Mononuclear cell (primary cell): Measurements from ENCODE around the gene DNAH1. TPM values are rescaled to one million over a fixed set of nuclear protein-coding genes. Genes with fewer than 3 reads are reported as not detected.

Experiments
- H3K27me3 ChIP-seq: 2 replicates; pipeline ENCODE4 v1.6.0; 2011; ENCODE audit warnings: low read length, control low read depth; ENCODE audit not compliant: insufficient read depth
- H3K4me1 ChIP-seq: 2 replicates; pipeline ENCODE4 v1.5.1; 2011; ENCODE audit warnings: mild to moderate bottlenecking, low read length, control low read depth; ENCODE audit not compliant: insufficient read depth
- H3K4me3 ChIP-seq: 2 replicates; pipeline ENCODE4 v1.5.1; 2011; ENCODE audit warnings: mild to moderate bottlenecking, low read length, moderate library complexity
- H3K9me3 ChIP-seq: 2 replicates; pipeline ENCODE4 v1.5.1; 2011; ENCODE audit warnings: low read depth, mild to moderate bottlenecking, control low read depth, low read length
- total RNA-seq: library from RNA; depleted of rRNA; stranded (reverse); fragments of >200 nt; gene quantifications from one replicate; pipeline ENCODE4 v1.2.3, GENCODE V29; 2012

Gene DNAH1
- total RNA-seq, 1 donor, result 20.9 TPM

DNA sequence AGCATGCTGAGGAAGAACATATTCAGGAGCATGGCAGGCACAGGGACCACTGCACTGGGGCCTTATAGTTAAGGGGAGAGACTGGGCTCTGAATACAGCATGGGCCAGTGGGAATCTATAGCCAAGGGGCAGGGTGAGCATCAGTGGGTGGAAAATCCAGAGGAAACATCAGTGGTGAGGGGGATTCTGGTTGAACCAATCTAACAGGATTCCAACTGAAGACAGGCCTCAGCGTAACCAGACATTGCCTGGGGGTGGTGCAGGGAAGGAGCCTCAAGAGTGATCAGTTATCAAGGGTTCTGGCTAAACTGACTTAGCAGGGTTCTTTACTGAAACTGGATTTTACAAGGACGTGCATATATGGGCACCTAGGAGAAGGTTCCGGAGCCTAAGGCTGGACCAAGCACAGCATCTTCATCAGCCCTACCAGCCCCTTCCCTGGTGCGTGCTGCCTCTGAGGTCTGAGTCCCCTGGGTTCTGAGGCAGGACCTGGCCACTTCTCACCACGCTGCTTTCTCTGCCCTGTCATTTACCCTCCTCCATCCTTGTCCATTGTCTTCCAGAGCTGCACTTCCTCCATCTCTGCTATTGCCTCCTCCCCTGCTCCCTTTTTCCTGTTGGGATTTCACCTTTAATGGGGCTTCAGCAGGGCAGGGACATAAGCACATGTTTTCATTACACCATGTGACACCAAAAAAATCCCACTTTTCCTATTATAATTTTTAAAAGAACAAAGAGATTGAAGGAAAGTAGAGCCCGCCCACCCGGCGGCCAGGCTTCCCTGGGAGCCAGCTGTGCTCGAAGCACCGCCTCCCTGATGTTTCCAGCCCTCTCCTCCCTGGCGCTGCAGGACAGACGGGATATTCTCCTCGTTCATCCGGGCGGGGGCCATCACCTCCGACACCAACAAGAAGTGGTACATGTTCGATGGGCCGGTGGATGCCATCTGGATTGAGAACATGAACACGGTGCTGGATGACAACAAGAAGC is 52.1 kb downstream of the DNAH1 start:
- Histone ChIP-seq H3K4me1 (peaks cover 7% of the 10 kb centered on the region), H3K4me3 (no peak overlapping the region), H3K9me3 (no peaks in the 10 kb centered on the region), H3K27me3 (no peaks in the 10 kb centered on the region)

DNA sequence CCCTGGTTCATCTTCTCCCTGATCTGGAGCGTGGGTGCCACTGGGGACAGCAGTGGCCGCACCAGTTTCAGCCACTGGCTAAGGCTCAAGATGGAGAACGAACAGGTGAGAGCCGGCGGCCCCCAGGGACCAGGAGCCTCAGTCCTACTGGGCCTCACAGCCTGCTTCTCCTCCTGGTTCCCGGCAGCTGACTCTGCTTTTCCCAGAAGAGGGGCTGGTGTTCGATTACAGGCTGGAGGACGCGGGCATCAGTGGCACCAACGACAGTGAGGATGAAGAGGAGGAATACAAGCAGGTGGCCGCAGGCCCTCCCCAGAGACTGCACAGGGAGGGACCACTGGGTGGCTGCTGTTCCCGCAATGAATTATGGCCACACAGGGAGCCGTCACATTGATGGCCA is 54.4 kb downstream of the DNAH1 start:
- no peaks in the 10 kb centered on the region for H3K9me3 ChIP-seq
- no peak overlapping the region for H3K4me3 ChIP-seq
- peaks cover 15% of the 10 kb centered on the region for H3K4me1 ChIP-seq
- H3K27me3 ChIP-seq, result no peaks in the 10 kb centered on the region

DNA sequence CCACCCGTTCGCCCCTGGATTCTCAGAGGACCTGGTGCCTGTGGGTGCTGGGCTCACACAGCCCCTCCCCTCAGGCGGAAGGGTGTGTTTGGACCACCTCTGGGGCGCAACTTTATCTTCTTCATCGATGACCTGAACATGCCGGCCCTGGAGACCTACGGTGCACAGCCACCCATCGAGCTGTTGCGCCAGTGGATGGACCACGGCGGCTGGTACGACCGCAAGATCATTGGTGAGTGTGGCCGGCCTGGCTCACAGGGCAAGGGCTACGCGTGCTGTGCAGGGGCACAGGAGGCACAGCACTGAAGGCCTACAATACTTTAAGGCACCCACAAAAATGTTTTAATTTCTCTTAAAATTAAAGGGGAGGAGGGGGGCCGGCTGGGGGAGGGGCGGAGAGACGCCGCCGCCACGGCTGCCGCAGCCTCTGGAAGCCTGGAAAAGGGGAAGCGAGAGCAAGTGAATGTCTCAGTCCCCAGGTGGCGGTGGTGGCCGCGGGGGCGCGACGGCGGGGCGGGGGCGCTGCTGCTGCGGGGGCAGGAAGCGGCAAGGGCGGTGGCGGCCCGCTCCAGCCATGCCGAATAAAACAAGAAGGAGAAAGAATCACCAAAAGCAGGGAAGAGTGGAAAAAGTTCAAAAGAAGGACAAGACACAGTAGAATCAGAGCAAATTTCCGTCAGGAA is 56.8 kb downstream of the DNAH1 start:
- H3K4me1 ChIP-seq, result peaks cover 15% of the 10 kb centered on the region
- no peaks in the 10 kb centered on the region for H3K27me3 ChIP-seq
- no peaks in the 10 kb centered on the region for H3K9me3 ChIP-seq
- no peak overlapping the region for H3K4me3 ChIP-seq

DNA sequence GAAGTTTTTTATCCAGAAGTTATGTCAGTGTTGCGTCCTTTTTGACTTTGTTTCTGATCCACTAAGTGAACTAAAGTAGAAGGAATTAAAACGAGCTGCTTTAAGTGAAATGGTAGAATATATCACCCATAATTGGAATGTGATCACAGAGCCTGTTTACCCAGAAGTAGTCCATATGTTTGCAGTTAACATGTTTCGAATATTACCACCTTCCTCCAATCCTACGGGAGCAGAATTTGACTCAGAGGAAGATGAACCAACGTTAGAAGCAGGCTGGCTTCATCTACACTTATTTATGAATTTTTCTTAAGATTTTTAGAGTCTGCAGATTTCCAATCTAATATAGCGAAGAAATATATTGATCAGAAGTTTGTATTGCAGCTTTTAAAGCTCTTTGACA is 57.6 kb downstream of the DNAH1 start:
- no peak overlapping the region for H3K4me3 ChIP-seq
- no peaks in the 10 kb centered on the region for H3K9me3 ChIP-seq
- H3K4me1 ChIP-seq, result peaks cover 15% of the 10 kb centered on the region
- H3K27me3 ChIP-seq, result no peaks in the 10 kb centered on the region

DNA sequence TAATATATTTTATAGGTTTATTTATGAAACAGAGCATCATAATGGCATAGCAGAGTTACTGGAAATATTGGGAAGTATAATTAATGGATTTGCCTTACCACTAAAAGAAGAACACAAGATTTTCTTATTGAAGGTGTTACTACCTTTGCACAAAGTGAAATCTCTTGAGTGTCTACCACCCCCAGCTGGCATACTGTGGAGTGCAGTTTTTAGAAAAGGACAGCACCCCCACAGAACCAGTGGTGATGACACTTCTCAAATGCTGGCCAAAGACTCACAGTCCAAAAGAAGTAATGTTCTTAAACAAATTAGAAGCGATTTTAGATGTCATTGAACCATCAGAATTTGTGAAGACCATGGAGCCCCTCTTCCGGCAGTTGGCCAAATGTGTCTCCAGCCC is 58.1 kb downstream of the DNAH1 start:
- Histone ChIP-seq H3K4me3 (no peak overlapping the region), H3K27me3 (no peaks in the 10 kb centered on the region), H3K9me3 (no peaks in the 10 kb centered on the region), H3K4me1 (peaks cover 15% of the 10 kb centered on the region)

DNA sequence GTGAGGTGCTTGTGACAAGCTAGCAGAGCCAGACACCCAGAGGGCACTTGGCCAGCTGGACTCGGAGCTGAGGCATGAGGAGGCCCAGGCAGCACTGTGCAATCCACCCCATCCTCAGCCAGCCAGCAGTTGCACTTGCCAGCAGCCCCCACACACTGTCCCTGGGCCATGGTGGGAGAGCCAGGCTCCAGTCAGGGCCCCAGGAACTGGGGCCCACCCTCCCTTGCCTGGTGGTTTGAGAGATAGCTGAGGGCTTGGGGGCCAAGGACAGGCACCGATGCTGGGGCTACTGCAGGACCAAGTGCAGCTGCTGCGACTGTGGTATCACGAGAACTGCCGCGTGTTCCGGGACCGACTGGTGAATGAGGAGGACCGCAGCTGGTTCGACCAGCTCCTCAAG is 63.5 kb downstream of the DNAH1 start:
- Histone ChIP-seq H3K9me3 (no peaks in the 10 kb centered on the region), H3K4me1 (no peaks in the 10 kb centered on the region)

DNA sequence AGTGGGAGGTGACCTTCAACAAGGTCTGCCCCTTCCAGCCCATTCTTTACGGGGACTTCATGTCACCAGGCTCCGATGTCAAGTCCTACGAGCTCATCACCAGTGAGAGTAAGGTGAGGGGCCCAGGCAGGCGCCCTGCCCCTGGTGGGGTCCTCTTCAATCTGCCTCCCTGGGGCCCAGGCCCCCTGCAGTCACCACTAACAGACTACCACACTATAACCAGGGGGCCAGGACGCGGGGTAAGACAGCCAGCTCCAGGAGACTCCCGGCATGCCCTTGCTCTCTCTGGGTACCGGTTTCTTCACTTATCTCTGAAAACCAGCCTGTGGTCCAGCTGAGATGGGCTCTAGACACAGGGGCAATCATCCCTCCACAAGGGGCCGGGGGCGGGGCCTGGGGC is 63.9 kb downstream of the DNAH1 start:
- no peaks in the 10 kb centered on the region for H3K9me3 ChIP-seq
- no peak overlapping the region for H3K4me3 ChIP-seq
- H3K27me3 ChIP-seq, result no peaks in the 10 kb centered on the region
- H3K4me1 ChIP-seq, result no peaks in the 10 kb centered on the region

More for the DNA sequence above, 63.5 kb downstream of the DNAH1 start:
- Histone ChIP-seq H3K4me3 (no peak overlapping the region), H3K27me3 (no peaks in the 10 kb centered on the region)

DNA sequence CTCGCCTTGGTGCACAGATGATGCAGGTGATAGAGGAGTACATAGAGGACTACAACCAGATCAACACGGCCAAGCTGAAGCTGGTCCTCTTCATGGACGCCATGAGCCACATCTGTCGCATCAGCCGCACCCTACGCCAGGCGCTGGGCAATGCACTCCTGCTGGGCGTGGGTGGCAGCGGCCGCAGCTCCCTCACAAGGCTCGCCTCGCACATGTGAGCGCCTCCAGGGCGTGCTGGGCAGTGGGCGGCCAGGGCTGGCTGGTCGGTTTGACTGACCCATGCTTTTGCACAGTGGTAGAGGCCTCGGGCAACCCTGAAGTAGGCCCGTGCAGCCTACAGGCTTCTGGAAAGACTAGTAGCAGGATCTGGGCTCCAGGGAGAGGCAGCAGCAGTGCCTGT is 65.5 kb downstream of the DNAH1 start:
- H3K27me3 ChIP-seq, result no peaks in the 10 kb centered on the region
- H3K4me3 ChIP-seq, result no peak overlapping the region
- no peaks in the 10 kb centered on the region for H3K4me1 ChIP-seq
- H3K9me3 ChIP-seq, result no peaks in the 10 kb centered on the region

DNA sequence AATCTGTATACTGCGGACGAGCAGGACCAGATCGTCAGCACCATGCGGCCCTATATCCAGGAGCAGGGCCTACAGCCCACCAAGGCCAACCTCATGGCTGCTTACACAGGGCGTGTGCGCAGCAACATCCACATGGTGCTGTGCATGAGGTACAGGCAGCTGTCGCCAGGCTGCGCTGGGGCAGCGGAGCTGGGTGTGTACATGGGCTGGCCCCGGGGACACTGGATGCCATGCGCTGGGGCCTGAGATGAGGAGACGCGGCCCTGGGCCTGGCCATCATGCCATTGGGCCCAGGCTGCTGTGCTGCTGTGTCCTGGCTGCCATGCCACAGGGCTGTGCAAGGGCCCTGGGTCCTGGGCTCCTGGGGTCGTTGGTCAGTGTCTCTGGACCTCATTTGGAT is 67.3 kb downstream of the DNAH1 start:
- Histone ChIP-seq H3K4me1 (no peaks in the 10 kb centered on the region), H3K9me3 (no peaks in the 10 kb centered on the region), H3K4me3 (no peak overlapping the region), H3K27me3 (no peaks in the 10 kb centered on the region)

DNA sequence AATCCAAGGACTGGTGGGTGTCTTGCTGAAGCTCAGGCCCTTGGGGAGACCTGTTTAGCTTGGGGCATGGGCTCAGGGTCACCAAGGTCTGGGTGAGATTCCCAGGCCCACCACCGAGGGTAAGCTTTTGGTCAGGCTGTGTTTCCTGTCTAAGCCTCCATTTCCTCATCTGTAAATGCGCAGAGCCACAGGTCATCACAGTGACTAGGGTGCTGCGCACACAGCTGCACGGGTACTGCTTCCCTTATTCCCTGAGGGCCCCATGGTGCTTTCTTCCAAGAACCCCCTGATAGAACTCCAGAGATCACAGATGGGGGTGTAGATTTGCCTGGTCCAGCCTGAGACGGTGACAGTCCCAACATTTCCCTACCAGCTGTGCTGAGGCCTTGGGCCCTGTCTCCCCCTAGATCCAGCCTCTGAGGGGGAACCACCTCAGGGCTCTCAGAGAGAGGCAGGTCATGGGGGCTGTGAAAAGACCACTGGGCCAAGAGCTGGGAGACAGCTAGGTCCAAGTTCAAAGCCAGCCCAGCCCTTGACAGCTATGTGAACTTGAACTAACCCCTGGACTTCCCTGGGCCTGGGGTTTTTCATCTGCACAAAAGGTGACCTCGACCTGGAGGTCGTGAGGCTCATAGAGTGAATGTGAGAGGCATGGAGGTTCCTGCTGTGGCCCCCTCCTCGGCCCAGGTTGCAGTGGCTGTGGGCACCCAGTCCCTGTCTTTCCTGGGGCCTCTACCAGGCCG is 68.1 kb downstream of the DNAH1 start:
- Histone ChIP-seq H3K27me3 (no peaks in the 10 kb centered on the region), H3K4me3 (no peak overlapping the region), H3K9me3 (no peaks in the 10 kb centered on the region), H3K4me1 (no peaks in the 10 kb centered on the region)

DNA sequence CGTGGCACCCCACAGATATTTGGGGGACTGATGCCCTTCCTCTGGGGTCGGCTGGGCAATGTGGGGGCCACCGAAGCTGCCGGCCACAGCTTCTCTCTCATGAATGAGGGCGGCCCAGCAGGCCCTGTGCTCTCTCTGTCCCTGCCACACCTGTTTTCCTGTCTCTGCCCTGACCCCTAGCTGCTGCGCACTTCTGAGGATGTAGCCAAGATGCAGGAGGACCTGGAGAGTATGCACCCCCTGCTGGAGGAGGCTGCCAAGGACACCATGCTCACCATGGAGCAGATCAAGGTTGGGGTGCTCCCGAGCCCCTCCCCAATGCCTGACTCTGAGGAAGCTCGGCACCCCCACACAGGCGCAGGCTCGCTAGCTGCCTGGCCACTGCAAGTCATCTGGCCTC is 69.0 kb downstream of the DNAH1 start:
- no peaks in the 10 kb centered on the region for H3K9me3 ChIP-seq
- H3K4me1 ChIP-seq, result no peaks in the 10 kb centered on the region
- no peaks in the 10 kb centered on the region for H3K27me3 ChIP-seq
- H3K4me3 ChIP-seq, result no peak overlapping the region

DNA sequence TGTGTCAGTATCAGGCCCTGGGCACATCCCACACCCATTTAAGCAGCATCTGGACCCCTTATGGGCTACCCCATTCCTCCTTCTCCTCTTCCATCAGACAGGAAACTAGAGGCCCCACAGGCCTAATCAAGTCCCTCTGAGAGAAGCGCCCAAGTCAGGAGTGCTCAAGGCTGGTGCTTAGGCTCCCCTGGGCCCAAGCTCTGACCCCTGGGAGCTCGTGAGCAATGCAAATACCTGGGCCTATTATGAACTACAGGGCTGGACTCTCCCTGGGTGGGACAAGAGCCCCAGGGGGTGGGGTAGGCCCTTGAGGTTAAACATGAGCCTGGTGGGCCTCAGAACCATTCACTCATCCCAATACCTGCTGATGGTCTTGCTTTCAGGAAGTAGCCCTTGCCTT is 71.4 kb downstream of the DNAH1 start:
- no peaks in the 10 kb centered on the region for H3K4me1 ChIP-seq
- no peaks in the 10 kb centered on the region for H3K9me3 ChIP-seq
- no peak overlapping the region for H3K4me3 ChIP-seq
- no peaks in the 10 kb centered on the region for H3K27me3 ChIP-seq

DNA sequence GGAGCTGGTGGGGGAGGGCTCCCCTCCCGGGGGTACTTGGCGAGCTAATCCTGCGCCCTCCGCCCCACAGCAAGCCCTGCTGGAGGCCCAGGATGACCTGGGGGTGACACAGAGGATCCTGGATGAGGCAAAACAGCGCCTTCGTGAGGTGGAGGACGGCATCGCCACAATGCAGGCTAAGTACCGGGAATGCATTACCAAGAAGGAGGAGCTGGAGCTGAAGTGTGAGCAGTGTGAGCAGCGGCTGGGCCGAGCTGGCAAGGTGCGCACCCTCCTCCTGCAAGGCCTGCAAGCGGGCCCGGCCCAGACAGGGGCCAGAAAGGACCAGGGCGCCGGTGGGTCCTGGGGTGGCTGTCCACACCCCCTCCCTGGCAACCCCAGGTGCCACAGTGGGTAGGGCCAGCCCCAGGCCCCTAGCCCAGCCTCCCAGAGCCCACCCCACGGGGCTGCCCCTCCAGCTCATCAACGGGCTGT is 72.3 kb downstream of the DNAH1 start:
- H3K27me3 ChIP-seq, result no peaks in the 10 kb centered on the region
- no peak overlapping the region for H3K4me3 ChIP-seq
- no peaks in the 10 kb centered on the region for H3K9me3 ChIP-seq
- H3K4me1 ChIP-seq, result no peaks in the 10 kb centered on the region

DNA sequence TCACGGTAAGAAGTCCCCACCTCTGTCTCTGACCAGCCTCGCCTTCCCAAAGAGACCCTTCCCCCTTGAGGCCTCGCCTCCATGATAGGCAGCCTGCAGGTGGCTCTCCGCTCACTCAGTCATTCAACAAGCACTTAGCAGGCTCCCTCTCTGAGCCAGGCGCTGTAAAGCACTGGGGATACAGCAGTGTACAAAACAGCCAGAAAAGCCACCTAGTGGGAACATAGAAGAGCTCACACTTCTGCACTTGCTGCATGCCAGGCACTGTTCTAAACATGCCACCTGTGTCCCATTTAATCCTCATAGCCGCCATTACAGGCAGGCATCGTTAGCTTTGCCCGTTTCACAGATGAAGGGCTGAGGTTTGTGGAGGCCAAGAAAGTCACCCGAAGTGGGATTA is 72.8 kb downstream of the DNAH1 start:
- H3K4me1 ChIP-seq, result no peaks in the 10 kb centered on the region
- no peaks in the 10 kb centered on the region for H3K27me3 ChIP-seq
- no peak overlapping the region for H3K4me3 ChIP-seq
- no peaks in the 10 kb centered on the region for H3K9me3 ChIP-seq

DNA sequence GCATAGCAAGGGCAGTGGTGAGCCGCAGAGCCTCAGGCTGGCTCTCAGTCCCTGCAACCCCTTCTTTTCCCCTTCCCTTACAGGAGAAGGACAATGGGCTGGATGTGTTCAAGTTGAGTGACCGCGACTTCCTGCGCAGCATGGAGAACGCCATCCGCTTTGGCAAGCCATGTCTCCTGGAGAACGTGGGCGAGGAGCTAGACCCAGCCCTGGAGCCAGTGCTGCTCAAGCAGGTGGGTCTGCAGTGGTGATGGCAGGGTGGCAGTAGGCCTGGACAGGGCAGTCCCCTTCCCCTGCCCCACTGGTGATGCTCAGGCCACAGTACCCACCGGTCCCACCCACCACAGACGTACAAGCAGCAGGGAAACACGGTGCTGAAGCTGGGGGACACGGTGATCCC is 75.0 kb downstream of the DNAH1 start:
- Histone ChIP-seq H3K27me3 (no peaks in the 10 kb centered on the region), H3K4me1 (no peaks in the 10 kb centered on the region), H3K4me3 (no peak overlapping the region)

More for the DNA sequence above, 75.0 kb downstream of the DNAH1 start:
- H3K9me3 ChIP-seq, result no peaks in the 10 kb centered on the region
